Stomach (tissue), 9 donors: Measurements from ENCODE around the gene ZC3H12D. TPM values are rescaled to one million over a fixed set of nuclear protein-coding genes. Genes with fewer than 3 reads are reported as not detected.

Experiments used
- DNase-seq, 2 donors: peaks; one replicate each; pipeline versions ENCODE4 v3.0.0 to v3.0.0-alpha.2; 2013 to 2019
- H3K27ac ChIP-seq, 5 donors: fragments of 200-600 bp in 4 of 5; sonication (generic) in 4 of 5; one replicate each; pipeline ENCODE4 v1.5.1; 2013 to 2019; ENCODE audit warnings: mild to moderate bottlenecking in 1 of 5, moderate library complexity in 1 of 5
- H3K27me3 ChIP-seq, 3 donors: fragments of 200-600 bp; sonication (generic); one replicate each; pipeline ENCODE4 v1.5.1; 2017 to 2019; ENCODE audit warnings: mixed run types in 1 of 3
- H3K36me3 ChIP-seq, 4 donors: fragments of 200-600 bp; sonication (generic); 1 replicate in 3 of 4; 2 replicates in 1 of 4; pipeline ENCODE4 v1.5.1; 2016 to 2019
- H3K4me1 ChIP-seq, 4 donors: fragments of 200-600 bp; sonication (generic); one replicate each; pipeline ENCODE4 v1.5.1; 2016 to 2019
- H3K4me3 ChIP-seq, 4 donors: fragments of 200-600 bp; sonication (generic) in 3 of 4; one replicate each; pipeline ENCODE4 v1.5.1; 2016 to 2019; ENCODE audit warnings: mild to moderate bottlenecking in 1 of 4
- H3K9me3 ChIP-seq, 4 donors: fragments of 200-600 bp; sonication (generic); one replicate each; pipeline ENCODE4 v1.5.1; 2016 to 2019
- CTCF ChIP-seq, 7 experiments: fragments of 450-650 bp in 4 of 7; fragments of 200-600 bp in 3 of 7; sonication (generic) in 3 of 7; IDR thresholded peaks; one replicate each; pipeline ENCODE4 v1.5.1; 2016 to 2019; ENCODE audit warnings: antibody characterized with exemption in 7 of 7, control low read depth in 2 of 7, mild to moderate bottlenecking in 1 of 7
- EP300 ChIP-seq: sonication (generic); formaldehyde crosslinking; IDR thresholded peaks from one replicate; pipeline ENCODE4 v1.6.1; 2017; ENCODE audit warnings: antibody characterized with exemption
- POLR2A ChIP-seq, 4 donors: fragments of 450-650 bp; IDR thresholded peaks; one replicate each; pipeline ENCODE4 v1.6.1; 2016; ENCODE audit warnings: antibody characterized with exemption in 4 of 4, control low read depth in 2 of 4, mild to moderate bottlenecking in 1 of 4, moderate library complexity in 1 of 4
- POLR2AphosphoS5 ChIP-seq, 3 donors: sonication (generic); formaldehyde crosslinking; IDR thresholded peaks; one replicate each; pipeline ENCODE4 v1.6.1; 2016; ENCODE audit warnings: antibody characterized with exemption in 3 of 3
- WGBS, 5 donors: extraction: QIAGEN DNeasy Blood & Tissue Kit in 3 of 5; methylation state at CpG; one replicate each; pipeline versions ENCODE4 v1.1.5 to v1.1.7; 2013 to 2018; 5-methylcytosine and 5-hydroxymethylcytosine counted together
- intact Hi-C: fragments of 100-400 bp; cut with DNase I; formaldehyde crosslinking; loops from one replicate; pipeline ENCODE4 v1.15.1; 2023; ENCODE audit warnings: low total_unique reads
- polyA plus RNA-seq, 3 donors: library from polyadenylated mRNA; stranded (reverse); fragments of 200-250 nt; gene quantifications; one replicate each; pipeline ENCODE4 v1.2.3, GENCODE V29; 2013
- small RNA-seq, 4 donors: library from RNA; depleted of rRNA; stranded (forward); fragments of <200 nt; gene quantifications; one replicate each; pipeline ENCODE3, GENCODE V24; 2016
- total RNA-seq, 5 donors: library from RNA; depleted of rRNA; stranded (reverse); fragments of >200 nt; gene quantifications; one replicate each; pipeline versions ENCODE4 v1.1.0 to v1.2.3, GENCODE V29; 2014 to 2016
- donor health status: healthy with polysubstance abuse.
- donor health status: Bipolar disorder and iron deficiency.
- donor health status: healthy.

Gene ZC3H12D
- total and polyA plus RNA-seq, 8 donors, result 0.31 to 2.2 (median 0.85) TPM; not detected in 3

- 96 to 99% (median 98%) methylated on average over 11 of the region's 11 CpGs for WGBS, 5 donors
- H3K27me3 ChIP-seq, result no peaks in the 10 kb centered on the region
- no peak within 1 kb of the TSS for H3K27ac ChIP-seq
- intact Hi-C loops, result no loop called here
- H3K4me1 ChIP-seq, result peaks cover 0 to 11% (median 2%) of the 10 kb centered on the region in 4 donors
- no peak for DNase-seq
- TF ChIP-seq POLR2AphosphoS5 (IDR thresholded peaks at IDR 0.05) (no peak), EP300 (no peak), CTCF (IDR thresholded peaks at IDR 0.05) (no peak), POLR2A (IDR thresholded peaks at IDR 0.05) (no peak)
- H3K36me3 ChIP-seq, result peaks cover 8 to 63% (median 45%) of the 10 kb centered on the region in 4 donors
- H3K4me3 ChIP-seq, result no peak within 1 kb of the TSS
- no peaks in the 10 kb centered on the region for H3K9me3 ChIP-seq
Measured at GRCh38 chr6:149400050-149400449, 84.8 kb downstream of the ZC3H12D start, which contains the start of gene SUMO4. Gene SUMO4 (plus strand): TSS chr6:149400262. CDS start chr6:149400392, 130 bp downstream.

DNA sequence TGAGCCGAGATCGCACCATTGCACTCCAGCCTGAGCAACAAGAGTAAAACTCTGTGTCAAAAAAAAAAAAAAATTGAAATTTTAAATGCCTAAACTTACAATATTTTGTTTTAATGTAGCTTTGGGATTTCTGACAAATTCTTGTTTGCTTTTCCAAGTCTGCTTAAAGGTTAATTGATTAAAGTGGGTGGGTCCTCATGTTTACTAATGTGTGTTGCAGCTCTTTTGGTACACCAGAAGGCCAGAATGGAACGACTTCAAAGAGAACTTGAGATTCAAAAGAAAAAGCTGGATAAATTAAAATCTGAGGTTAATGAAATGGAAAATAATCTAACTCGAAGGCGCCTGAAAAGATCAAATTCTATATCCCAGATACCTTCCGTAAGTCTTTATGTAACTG, 87.4 kb downstream of the ZC3H12D start:
- intact Hi-C loops, result no loop called here
- Histone ChIP-seq H3K27ac (no peak overlapping the region), H3K4me3 (no peak overlapping the region), H3K4me1 (peaks cover 0 to 19% (median 5%) of the 10 kb centered on the region in 4 donors), H3K27me3 (no peaks in the 10 kb centered on the region), H3K9me3 (no peaks in the 10 kb centered on the region), H3K36me3 (peaks cover 8 to 42% (median 33%) of the 10 kb centered on the region in 4 donors)
- no peak for DNase-seq
- TF ChIP-seq POLR2A (IDR thresholded peaks at IDR 0.05) (no peak), EP300 (no peak), POLR2AphosphoS5 (IDR thresholded peaks at IDR 0.05) (no peak), CTCF (IDR thresholded peaks at IDR 0.05) (no peak)
- 49 to 72% (median 71%) methylated on average over 6 of the region's 6 CpGs for WGBS, 5 donors

Small RNAs within 50 kb of the gene (small RNA-seq; reads per million reads assigned to genes)
- gene RNU7-3P, result 0 to 3.4 (median 0) reads per million in 4 donors

Other genes with a start within 250 kb of the ZC3H12D start
- gene TAB2, start 167.3 kb downstream of the ZC3H12D start, total RNA-seq, result 100 to 1,000 TPM in 2 of 5 donors, 10 to 100 TPM in 3; 15.6 to 119 (median 56.4) TPM
- 10 to 100 TPM; 14.1 to 39.1 (median 24.0) TPM for gene TAB2, start 167.3 kb downstream of the ZC3H12D start, polyA plus RNA-seq
- gene SUMO4, start 84.8 kb downstream of the ZC3H12D start, total RNA-seq, result 1 to 10 TPM in 4 of 5 donors, not detected in 1; 1.2 to 7.7 (median 4.0) TPM
- gene SUMO4, start 84.8 kb downstream of the ZC3H12D start, polyA plus RNA-seq, result not detected
- 10 to 100 TPM in 3 of 5 donors, 1 to 10 TPM in 2; 7.6 to 59.7 (median 35.1) TPM for gene PPIL4, start 61.0 kb upstream of the ZC3H12D start, total RNA-seq
- 10 to 100 TPM; 12.4 to 20.0 (median 12.8) TPM for gene PPIL4, start 61.0 kb upstream of the ZC3H12D start, polyA plus RNA-seq
- gene GINM1, start 81.4 kb upstream of the ZC3H12D start, total RNA-seq, result 10 to 100 TPM in 3 of 5 donors, 1 to 10 TPM in 2; 3.2 to 61.6 (median 30.6) TPM
- gene GINM1, start 81.4 kb upstream of the ZC3H12D start, polyA plus RNA-seq, result 10 to 100 TPM; 16.0 to 31.9 (median 24.6) TPM
- gene KATNA1, start 163.7 kb upstream of the ZC3H12D start, total RNA-seq, result 10 to 100 TPM in 4 of 5 donors, 1 to 10 TPM in 1; 8.1 to 29.8 (median 26.8) TPM
- gene KATNA1, start 163.7 kb upstream of the ZC3H12D start, polyA plus RNA-seq, result 10 to 100 TPM in 2 of 3 donors, 1 to 10 TPM in 1; 9.2 to 20.2 (median 10.4) TPM
- 100 to 1,000 TPM in 1 of 5 donors, 10 to 100 TPM in 4; 10.7 to 109 (median 28.4) TPM for gene LATS1, start 233.1 kb upstream of the ZC3H12D start, total RNA-seq
- 1 to 10 TPM; 3.8 to 5.0 (median 4.1) TPM for gene LATS1, start 233.1 kb upstream of the ZC3H12D start, polyA plus RNA-seq